Testis (tissue), 3 donors: ENCODE measurements around the gene RNF217. TPM values are rescaled to one million over a fixed set of nuclear protein-coding genes. Genes with fewer than 3 reads are reported as not detected.

ENCODE experiments used
- DNase-seq: peaks from one replicate; pipeline ENCODE4 v3.0.0-alpha.2; 2019
- H3K27ac ChIP-seq, 2 donors: fragments of 200-600 bp; sonication (generic); one replicate each; pipeline ENCODE4 v1.5.1; 2019
- H3K27me3 ChIP-seq: fragments of 200-600 bp; sonication (generic); one replicate; pipeline ENCODE4 v1.5.1; 2019
- H3K36me3 ChIP-seq: fragments of 200-600 bp; sonication (generic); one replicate; pipeline ENCODE4 v1.5.1; 2017; ENCODE audit warnings: low read depth; ENCODE audit errors: missing control alignments
- H3K4me1 ChIP-seq: fragments of 200-600 bp; sonication (generic); one replicate; pipeline ENCODE4 v1.5.1; 2019
- H3K4me3 ChIP-seq, 2 donors: fragments of 200-600 bp; sonication (generic); one replicate each; pipeline ENCODE4 v1.5.1; 2017 to 2019
- H3K9me3 ChIP-seq: fragments of 200-600 bp; sonication (generic); one replicate; pipeline ENCODE4 v1.5.1; 2017
- POLR2A ChIP-seq: fragments of 450-650 bp; IDR thresholded peaks from one replicate; pipeline ENCODE4 v1.6.1; 2017; ENCODE audit warnings: antibody characterized with exemption, mild to moderate bottlenecking, moderate library complexity
- WGBS, 2 donors: methylation state at CpG; one replicate each; pipeline ENCODE4 v1.1.5; 2018; 5-methylcytosine and 5-hydroxymethylcytosine counted together
- intact Hi-C: fragments of 100-400 bp; cut with DNase I; formaldehyde crosslinking; loops from one replicate; pipeline ENCODE4 v1.15.1; 2023; ENCODE audit warnings: low total_unique reads
- polyA plus RNA-seq: library from polyadenylated mRNA; stranded (reverse); fragments of 350-450 nt; fragmentation: Illumina TruSeq; extraction: RNeasy Lipid Tissue Mini Kit (QIAGEN cat#74804); gene quantifications from one replicate; pipeline ENCODE4 v1.2.3, GENCODE V29; 2014; ENCODE audit warnings: low read depth, low replicate concordance; ENCODE audit not compliant: insufficient read depth
- total RNA-seq, 2 donors: library from RNA; depleted of rRNA; stranded (reverse); fragments of >200 nt; gene quantifications; one replicate each; pipeline ENCODE4 v1.2.3, GENCODE V29; 2016
- TF ChIP-seq, protein P1 (sequence below), 3 experiments: fragments of 450-650 bp in 2 of 3; fragments of 200-600 bp in 1 of 3; sonication (generic) in 1 of 3; IDR thresholded peaks; one replicate each; pipeline ENCODE4 v1.5.1; 2016 to 2019; ENCODE audit warnings: antibody characterized with exemption in 3 of 3, mild to moderate bottlenecking in 2 of 3, moderate library complexity in 1 of 3

RNF217 gene
- total and polyA plus RNA-seq, 3 donors from 2014 or later, result 25.1 to 48.0 (median 33.3) TPM

DNA sequence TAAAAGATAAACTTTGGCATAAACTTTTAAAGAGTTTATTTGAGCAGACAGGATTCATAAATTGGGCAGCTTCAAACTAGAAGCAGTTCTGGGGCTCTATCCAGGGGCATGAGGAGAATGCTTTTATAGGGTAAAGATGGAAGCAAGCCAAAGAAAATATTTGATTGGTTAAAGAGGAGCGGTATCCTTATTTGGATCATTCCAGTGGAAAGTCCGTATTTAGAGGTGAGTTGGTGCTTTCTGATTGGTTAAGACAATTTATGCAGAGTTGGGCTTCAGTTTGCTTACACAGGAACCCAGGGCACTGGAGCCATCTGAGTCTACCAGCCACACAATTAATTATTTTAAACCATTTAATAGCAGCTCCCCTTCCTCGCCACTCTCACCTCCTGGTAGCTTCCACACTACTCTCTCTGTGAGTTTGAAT lies 37.9 kb upstream of the RNF217 start:
- Histone ChIP-seq H3K27ac (no peak overlapping the region), H3K4me1 (no peaks in the 10 kb centered on the region), H3K9me3 (no peaks in the 10 kb centered on the region), H3K27me3 (no peaks in the 10 kb centered on the region), H3K4me3 (no peak overlapping the region), H3K36me3 (no peaks in the 10 kb centered on the region)
- no peak for TF ChIP-seq POLR2A
- TF ChIP-seq, protein P1, sequence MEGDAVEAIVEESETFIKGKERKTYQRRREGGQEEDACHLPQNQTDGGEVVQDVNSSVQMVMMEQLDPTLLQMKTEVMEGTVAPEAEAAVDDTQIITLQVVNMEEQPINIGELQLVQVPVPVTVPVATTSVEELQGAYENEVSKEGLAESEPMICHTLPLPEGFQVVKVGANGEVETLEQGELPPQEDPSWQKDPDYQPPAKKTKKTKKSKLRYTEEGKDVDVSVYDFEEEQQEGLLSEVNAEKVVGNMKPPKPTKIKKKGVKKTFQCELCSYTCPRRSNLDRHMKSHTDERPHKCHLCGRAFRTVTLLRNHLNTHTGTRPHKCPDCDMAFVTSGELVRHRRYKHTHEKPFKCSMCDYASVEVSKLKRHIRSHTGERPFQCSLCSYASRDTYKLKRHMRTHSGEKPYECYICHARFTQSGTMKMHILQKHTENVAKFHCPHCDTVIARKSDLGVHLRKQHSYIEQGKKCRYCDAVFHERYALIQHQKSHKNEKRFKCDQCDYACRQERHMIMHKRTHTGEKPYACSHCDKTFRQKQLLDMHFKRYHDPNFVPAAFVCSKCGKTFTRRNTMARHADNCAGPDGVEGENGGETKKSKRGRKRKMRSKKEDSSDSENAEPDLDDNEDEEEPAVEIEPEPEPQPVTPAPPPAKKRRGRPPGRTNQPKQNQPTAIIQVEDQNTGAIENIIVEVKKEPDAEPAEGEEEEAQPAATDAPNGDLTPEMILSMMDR (IDR thresholded peaks at IDR 0.05), result no peak
- DNase-seq, result no peak
- intact Hi-C loops, result no loop called here
- WGBS, 2 donors, result 36 to 40% methylated on average over 3 of the region's 3 CpGs

GRCh38 chr6:124926435-124926834 lies 35.8 kb upstream of the RNF217 start:
- Histone ChIP-seq H3K4me1 (no peaks in the 10 kb centered on the region), H3K4me3 (no peak overlapping the region), H3K36me3 (no peaks in the 10 kb centered on the region), H3K9me3 (no peaks in the 10 kb centered on the region), H3K27me3 (no peaks in the 10 kb centered on the region), H3K27ac (no peak overlapping the region)
- DNase-seq, result no peak
- 83 to 86% methylated on average over 2 of the region's 2 CpGs for WGBS, 2 donors
- TF ChIP-seq POLR2A, result no peak
- TF ChIP-seq, protein P1 (IDR thresholded peaks at IDR 0.05), result no peak
- intact Hi-C loops, result no loop called here

DNA sequence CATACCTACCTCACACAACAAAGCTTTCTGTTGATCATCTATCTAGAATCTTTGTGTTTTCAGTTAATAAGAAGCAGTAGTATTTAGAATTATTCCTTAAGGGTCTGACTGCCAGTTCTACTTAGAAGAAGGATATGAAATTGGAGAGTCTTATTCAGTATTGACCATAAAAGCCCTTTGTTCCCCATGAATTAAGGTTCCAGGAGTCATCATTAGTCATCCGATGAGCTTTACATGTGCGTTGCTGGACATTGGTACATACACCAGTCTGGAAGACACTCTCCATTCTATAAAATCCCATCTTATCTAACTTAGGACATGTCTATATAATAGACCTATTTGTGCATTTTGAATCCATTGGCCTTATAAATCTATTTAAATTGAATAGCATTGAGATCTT lies 34.4 kb upstream of the RNF217 start:
- Histone ChIP-seq H3K4me1 (no peaks in the 10 kb centered on the region), H3K36me3 (no peaks in the 10 kb centered on the region), H3K9me3 (no peaks in the 10 kb centered on the region), H3K27me3 (no peaks in the 10 kb centered on the region), H3K27ac (no peak overlapping the region), H3K4me3 (no peak overlapping the region)
- WGBS, 2 donors, result 93 to 94% methylated on average over 2 of the region's 2 CpGs
- intact Hi-C loops, result no loop called here
- no peak for DNase-seq
- no peak for TF ChIP-seq POLR2A
- TF ChIP-seq, protein P1 (IDR thresholded peaks at IDR 0.05), result no peak

GRCh38 chr6:124928851-124929250 lies 33.4 kb upstream of the RNF217 start:
- DNase-seq, result no peak
- intact Hi-C loops, result no loop called here
- Histone ChIP-seq H3K4me1 (no peaks in the 10 kb centered on the region), H3K9me3 (no peaks in the 10 kb centered on the region), H3K27me3 (no peaks in the 10 kb centered on the region), H3K4me3 (no peak overlapping the region), H3K27ac (no peak overlapping the region), H3K36me3 (no peaks in the 10 kb centered on the region)
- TF ChIP-seq, protein P1 (IDR thresholded peaks at IDR 0.05), result no peak
- no peak for TF ChIP-seq POLR2A
- 95 to 97% methylated on average over 4 of the region's 4 CpGs for WGBS, 2 donors

DNA sequence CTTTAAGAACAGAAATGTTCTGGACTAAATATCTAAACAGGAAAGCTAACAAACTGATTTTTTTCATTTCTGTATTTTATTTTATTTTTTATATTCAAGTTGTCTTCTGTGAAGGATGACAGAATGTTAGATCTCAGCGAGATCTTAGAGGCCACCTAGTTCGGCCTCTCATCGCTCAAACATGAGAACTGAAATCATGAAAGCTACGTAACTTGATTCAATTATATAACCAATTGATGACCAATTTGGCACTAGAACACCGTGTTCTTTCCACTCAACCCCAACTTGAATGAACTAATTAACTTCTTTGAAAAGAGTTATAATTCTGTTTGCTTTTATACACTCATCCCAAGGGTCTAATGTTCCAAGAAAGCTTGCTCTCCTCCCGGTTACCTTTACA lies 24.6 kb upstream of the RNF217 start:
- intact Hi-C loops, result no loop called here
- DNase-seq, result no peak
- Histone ChIP-seq H3K27me3 (no peaks in the 10 kb centered on the region), H3K4me1 (no peaks in the 10 kb centered on the region), H3K36me3 (no peaks in the 10 kb centered on the region), H3K27ac (peak overlapping the region in 1 of 2 donors; percentile 65), H3K4me3 (no peak overlapping the region), H3K9me3 (no peaks in the 10 kb centered on the region)
- 42 to 52% methylated on average over 6 of the region's 6 CpGs for WGBS, 2 donors
- no peak for TF ChIP-seq POLR2A
- TF ChIP-seq, protein P1 (IDR thresholded peaks at IDR 0.05), result no peak
